NOMO-1 (cell line): ENCODE data around the gene THSD4.
"Not testable (repeated sequence)": the region's sequence is repeated elsewhere in the genome, so short reads cannot be mapped to it uniquely, and the experiment has no call there.

Experiments
- DNase-seq, 2 experiments: peaks; one replicate each; lab custom pipeline; 2025; ENCODE audit not compliant: unreplicated experiment in 2 of 2; lab: John Stamatoyannopoulos, UW

The THSD4 gene

DNA sequence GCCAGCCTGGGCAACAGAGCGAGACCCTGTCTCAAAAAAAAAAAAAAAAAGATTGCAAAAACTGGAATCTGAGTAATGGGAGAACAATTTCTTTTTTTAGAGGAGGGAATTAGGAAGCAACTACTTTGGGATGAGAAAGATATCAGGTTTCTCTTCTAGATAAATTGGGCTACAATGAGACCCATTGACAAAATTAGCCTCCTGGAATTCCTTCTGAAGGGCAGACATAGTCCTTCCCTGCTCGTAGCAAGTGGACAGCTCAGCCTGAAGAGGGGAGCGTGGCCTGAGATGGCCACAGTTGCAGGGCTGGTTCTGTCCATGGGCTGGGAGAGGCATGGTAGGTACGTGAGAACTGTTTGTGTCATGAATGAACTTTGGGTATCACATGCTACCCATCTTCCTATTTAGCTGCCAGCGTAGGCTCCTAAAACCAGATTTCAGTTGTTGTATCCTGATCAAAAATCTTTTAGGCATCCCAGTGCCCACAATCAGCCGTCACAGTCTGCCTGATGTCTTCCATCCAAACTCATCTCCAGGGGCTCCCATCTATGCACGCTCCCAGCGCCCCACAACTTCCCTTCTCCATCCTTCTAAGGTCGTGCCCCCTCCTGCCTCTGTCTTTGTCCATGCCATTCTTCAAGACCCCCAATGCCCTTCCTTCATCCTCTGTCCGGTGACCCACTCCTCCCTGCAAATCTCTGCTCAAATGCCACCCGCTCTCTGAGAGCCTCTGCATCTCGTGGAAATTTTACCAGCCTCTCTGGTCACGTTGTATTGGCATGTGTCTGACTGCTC lies 603.0 kb downstream of the THSD4 start:
- no peak for DNase-seq

DNA sequence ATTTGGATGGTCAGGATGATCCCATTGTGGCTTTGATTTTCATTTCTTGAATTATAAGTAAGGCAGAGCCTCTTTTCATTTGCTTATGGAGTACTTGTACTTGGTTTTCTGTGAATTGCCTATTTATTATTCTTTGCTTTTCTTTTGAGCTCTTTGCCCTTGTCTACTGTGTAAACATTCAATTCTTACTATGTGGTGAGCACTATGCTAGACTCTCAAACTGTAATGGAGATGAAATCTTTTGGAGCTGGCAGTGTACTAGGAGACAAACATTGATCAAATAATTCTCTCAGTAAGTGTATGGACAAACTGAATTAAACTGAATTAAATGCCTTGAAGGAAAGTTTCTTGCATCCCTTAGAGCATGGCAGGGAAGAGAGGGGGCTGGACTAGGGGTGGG lies 608.1 kb downstream of the THSD4 start:
- DNase-seq = no peak

DNA sequence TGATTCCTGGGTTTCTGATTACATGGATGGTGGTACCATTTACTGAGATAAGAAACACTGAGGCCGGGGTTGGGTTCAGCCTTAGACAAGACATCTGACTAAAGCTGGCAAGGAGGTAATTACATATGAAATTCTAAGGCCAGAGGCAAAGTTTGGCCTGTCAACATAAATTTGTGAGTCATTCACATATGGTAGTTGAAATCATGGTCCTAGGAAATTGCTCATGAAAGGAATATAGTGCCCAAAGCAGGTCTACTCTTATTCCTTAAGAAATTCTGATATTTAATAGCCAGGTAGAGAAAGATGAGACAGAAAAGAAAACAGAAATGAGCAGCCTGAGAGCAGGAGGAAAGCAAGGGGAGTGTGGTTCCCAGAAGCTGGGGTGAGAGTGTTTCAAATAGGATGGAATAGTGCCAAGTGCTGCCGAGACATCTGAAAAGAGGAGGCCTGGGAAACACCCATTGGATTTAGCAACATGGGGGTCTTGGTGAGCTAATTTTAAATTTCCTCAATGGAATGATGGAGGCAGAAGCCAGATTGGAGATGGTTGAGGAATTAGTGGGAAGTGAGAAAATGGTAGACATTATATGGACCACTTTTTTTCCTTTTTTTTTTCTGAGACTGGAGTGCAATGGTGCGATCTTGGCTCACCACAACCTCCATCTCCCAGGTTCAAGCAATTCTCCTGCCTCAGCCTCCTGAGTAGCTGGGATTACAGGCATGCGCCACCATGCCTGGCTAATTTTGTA lies 610.1 kb downstream of the THSD4 start:
- DNase-seq = not testable (repeated sequence)

DNA sequence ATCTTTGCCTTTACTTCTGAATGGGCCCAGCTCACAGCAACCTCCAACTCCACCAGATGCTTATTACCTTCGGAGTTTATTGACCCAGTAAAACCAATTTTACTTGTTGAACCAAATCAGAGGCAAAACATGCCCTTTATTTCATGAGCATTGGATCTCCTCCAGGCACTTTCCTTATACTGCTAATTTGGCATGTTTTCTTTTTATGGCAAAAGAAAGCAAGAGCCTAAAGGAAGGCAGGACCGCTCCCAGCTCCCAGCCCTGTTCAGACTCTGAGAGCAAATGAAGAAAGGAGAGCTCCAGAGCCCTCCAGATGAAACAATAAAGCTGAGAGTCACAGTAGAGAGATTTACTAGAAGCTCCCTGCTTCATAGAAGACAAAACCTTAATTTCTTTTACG lies 613.6 kb downstream of the THSD4 start:
- no peak for DNase-seq

DNA sequence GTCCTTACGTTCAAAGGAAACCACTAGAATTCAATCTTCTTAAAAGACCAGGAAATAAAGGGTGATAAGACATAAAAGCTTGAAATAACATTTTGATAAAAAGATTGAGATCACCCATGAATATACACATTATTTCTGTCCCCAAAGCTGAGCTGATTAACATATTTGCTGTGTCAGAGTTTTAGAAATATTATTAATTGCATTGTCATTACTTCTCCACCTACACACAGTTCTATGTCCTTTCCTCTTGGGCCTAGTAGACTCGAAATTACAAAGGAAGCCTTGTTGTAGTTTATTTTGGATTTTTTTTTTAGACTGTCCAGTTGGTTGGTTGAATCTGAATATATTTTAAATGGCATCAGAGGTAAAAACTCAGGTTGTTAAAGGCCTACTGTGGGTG lies 614.0 kb downstream of the THSD4 start:
- DNase-seq = no peak

DNA sequence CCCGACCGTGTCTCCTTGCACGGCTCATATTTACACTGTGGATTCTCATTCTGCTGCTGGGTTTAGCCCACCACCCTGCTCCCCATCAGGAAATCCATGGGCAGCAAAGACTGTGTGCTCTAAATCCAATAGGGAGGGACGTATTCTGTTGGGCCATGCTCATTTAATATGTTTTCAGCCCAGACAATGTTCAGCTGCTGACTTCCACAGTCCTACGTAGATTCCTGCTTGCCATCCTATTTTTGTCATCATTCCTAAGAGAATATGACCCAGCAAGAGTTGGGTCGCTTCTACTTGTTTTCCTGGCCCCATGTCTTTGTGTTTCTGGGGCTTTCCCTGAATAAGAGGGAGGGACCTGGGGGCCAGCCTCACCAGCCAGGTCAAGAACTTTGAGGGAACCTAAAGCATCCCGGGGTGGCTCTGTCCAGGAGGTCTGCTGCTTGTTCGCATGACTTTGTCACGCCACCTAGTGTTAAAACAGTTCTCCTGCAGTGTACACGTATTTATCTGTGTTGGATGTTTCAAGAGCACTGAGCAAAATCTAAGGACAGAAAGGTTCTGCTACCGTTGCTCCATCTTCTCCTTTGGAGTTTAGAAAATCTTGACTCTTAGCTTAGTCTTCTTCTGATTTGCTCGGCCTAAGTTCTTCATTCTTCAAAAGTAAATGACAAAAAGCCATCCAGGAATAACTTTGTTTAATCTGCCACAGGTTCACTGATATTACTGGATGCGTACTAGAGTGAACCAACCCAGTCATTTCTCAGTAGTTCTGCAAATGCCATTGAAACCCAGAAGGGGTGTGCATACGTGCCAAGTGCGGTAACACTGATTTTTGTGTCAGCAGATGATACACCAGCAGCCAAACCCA lies 615.2 kb downstream of the THSD4 start:
- DNase-seq = peak in 1 of 2 experiments; percentile 39

DNA sequence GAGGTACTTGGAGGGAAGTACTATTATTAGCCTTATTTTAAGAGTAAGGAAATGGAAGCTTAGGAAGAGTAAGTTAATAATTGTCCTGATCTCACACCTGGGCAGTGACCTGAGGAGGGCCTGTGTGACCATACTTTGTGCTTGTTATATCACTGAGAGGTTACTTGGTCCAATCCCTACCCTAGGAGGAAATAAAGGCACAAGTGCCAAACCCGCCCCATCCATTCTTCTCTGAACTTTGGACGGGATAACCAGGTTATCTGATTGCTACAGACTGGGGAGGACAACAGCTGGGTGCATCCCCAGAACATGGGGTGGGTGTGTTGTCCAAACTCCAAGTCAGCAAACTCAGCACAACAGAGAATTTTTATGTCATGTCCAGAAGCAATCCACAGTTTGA lies 617.4 kb downstream of the THSD4 start:
- DNase-seq = no peak

DNA sequence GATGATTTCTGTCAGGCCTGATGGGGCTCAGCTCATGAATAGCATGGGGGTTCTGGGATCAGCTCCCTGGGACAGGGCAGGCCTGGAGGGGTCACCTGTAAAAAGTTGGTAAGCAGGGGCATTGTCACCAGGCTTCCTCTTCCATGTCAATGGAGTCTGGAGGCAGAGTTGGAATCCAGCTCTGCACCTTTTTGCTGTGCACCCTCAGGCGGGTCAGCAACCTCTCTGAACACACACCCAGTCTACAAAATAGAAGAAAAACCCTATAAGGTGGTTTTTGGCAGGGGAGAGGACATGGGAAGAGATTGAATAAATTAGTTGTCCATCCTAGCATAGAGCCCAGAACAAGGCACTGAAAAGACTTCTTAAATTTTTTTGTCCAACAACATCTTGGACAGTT lies 617.9 kb downstream of the THSD4 start:
- DNase-seq = no peak

DNA sequence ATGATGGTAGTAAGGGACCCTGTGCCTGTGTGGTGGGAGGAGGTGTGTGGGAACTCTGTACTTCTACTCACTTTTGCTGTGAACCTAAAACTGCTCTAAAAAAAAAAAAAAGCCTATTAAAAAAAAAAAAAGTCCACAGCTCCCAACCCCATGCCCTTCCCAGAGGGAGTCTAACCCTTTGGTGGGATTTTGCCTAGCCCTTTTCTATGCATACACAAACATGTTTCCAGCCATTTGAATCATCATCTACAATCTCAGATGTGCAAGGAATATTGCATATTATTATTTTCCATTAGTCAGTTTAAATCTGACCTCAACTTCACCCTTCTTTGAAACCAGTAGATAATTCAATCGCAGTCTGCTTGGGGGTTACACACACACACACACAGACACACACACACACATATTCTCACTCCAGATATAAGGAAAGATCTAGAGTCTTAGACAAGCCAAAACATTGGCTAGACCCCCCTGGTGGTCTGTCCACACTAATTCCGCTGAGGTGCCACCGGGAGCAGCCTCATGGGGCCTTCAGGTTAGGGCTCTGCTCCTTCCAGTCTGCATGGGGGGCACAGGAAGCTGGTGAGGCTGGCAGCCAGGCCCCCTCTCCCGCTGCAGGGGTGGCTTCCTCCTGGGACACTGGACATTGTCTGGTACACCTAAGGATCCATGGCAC lies 619.6 kb downstream of the THSD4 start:
- no peak for DNase-seq

DNA sequence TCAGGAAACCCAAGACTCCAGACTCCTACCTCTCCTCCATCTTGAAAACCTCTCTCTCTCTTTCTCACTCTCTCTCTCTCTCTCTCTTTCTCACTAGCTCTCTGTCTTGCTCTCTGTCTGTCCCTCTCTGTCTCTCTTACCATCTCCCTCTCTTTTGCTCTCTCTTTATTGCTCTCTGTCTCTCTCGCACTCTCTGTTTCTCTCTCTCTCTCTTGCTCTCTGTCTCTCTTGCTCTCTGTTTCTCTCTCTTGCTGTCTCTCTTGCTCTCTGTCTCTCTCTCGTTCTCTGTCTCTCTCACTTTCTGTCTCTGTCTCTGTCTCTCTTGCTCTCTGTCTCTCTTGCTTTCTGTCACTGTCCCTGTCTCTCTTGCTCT lies 620.1 kb downstream of the THSD4 start:
- no peak for DNase-seq

DNA sequence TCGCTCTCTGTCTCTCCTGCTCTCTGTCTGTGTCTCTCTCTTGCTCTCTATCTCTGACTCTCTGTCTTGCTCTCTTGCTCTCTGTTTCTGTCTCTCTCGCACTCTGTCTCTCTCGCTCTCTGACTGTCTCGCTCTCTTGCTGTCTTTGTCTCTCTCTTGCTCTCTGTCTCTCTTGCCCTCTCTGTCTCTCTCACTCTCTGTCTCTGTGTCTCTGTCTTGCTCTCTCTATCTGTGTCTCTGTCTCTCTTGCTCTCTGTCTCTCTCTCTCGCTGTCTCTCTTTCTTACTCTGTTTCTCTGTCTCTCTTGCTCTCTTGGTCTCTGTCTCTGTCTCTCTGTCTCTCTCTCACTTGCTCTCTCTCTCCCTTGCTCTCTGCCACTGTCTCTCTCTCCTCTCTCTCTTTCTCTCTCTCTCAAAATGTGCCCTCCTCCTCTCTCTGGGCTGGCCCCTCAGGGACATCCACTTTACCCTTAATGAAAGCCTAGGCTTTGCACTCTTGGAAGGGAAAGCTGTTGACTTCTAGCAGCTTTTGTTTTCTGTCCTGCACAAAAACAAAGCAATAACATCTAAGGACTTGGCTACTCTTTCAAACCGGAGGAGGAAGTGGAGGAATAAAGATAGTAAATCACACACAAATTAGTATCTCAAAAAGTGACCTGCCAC lies 621.1 kb downstream of the THSD4 start:
- DNase-seq = no peak

DNA sequence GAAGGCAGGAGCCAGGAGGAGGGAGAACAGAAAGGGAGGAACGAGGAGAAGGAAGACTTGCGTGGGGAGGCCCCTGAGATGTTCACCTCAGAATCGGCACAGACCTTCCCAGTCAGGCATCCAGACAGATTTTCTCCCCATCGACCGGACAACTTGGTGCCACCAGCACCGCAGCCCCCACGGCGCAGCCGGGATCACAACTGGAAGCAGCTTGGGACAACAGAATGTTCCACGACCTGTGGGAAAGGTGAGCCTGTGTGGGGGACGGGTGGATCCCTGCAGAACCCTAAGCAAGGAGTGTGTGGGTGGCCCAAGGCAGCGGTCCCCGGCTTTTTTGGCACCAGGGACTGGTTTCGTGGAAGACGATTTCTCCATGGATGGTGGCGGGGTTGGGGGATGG lies 622.5 kb downstream of the THSD4 start:
- DNase-seq = no peak

DNA sequence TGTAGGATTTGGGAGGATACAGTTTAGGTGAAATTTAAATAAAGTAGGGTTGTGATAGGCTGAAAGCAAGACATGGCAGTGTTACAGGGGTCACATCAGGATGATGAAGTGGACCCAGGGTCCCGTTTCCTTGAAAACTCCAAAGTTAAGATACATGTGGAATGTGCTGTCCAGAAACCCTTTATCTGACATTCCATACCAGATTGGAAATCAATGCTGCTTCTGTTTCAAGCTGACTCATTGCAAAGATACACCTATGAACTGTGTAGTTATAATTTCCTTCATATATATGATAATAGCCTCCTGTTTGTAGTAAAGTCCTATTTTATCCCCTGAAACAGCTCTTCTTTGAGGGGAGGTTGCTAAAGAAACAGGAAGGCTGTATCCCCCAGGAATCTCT lies 624.1 kb downstream of the THSD4 start:
- no peak for DNase-seq

DNA sequence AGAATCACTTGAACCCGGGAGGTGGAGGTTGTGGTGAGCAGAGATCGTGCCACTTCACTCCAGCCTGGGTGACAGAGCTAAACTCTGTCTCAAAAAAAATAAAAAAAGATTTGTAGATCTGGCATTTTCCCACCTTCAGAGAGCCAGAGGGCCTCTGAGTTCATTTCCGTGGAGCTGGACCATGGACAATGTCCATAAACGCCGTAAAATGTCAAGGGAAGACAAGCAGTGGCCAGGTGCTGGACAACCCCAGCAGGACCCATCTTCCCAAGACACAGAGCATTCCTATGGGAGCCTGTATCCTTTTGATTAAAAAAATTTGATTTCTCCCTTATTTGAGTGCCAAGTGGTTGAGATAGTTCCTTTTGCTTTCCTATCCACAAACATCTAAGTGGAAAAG lies 627.7 kb downstream of the THSD4 start:
- DNase-seq = no peak

DNA sequence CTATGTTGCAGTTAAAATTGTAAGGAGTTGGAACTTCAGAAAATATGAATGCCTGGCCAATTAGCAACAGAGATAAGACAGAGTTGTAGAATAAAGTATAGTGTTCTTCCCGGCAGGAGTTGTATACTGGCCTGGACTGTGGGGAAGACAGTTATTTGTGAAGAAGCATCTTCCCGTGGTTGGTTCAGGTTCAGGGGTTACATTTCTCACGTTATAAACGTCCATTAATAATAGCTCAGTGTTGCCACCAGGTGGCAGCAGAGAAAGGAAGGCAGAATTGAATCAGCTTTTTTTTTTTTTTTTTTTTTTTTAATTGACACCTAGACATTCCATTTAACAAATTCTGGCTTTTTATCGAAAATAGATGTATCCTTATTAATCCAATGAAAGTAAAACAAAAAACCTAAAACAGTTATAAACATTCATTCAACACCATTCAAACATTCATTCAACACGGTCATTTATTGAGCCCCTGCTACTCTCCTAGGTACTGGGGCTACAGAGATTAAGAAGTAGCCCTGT lies 628.7 kb downstream of the THSD4 start:
- peak in 1 of 2 experiments; percentile 15 for DNase-seq

DNA sequence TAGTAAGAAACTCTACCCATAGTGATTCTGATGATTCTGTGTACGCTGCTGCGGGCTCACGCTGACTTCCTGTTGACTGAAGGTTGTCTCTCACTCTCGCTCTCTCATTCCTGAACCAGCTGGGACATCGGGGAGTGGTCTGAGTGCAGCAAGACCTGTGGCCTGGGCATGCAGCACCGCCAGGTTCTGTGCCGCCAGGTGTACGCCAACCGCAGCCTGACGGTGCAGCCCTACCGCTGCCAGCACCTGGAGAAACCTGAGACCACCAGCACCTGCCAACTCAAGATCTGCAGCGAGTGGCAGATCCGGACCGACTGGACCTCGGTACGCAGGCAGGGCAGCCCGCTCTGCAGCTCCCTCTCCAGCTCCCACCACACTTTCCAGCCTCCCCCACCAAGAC lies 631.4 kb downstream of the THSD4 start:
- DNase-seq = no peak

DNA sequence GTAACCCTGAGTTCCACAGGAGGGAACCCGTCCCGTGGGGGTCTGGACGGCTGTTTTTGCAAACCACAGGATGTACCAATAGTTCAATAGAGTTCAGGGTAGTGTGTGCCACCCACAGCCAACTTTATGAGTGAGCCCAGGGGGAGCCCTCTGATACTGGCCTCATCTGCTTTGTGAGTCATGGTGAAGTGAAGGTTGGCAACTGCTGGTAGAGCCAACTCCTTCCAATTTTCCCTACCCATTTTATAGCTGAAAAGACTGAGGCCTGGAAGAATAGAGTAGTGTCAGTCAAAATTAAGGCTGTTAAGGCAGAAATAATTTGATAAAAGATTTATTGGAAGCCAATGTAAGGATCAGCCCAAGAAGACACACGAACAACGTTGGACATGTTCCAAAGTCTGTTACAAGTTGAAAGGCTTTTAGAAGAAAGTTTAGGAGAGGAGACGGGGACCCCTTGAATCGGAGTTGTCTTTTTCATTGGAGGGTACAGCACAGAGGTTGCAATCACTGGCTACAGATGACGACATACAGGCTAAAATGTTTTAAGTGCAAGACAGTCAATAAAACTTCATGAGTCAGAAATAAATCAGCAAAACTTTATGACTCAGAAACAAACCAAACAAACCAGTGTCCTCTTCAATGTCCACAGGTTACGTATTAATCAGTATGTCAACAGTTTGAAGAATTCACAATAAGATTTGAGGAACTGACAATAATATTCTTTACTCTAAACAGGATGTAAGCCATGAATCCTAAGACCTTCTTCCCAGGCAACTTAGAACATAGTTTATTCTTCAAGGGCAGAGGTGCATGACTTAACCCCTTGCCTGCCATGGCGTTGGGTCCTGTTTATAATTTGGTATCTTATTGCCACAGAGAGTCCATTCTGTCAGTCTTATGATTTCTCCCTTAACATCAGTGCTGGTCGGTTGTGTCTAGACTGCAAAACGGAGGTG lies 632.1 kb downstream of the THSD4 start:
- no peak for DNase-seq

DNA sequence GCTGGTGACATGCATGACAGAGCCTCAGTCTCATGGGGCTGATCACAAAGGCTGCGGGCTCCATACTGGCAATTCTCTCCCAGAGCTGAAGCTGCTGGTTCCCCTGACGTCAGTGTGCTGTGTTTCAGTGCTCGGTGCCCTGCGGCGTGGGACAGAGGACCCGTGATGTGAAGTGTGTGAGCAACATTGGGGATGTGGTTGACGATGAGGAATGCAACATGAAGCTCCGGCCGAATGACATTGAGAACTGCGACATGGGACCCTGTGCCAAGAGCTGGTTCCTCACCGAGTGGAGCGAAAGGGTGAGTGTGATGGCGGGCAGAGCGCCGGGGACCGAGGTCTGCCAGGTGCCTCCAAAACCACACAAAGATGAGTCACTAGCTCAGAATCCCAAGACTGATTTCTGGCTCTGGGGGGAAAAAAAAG lies 633.0 kb downstream of the THSD4 start:
- DNase-seq = no peak

DNA sequence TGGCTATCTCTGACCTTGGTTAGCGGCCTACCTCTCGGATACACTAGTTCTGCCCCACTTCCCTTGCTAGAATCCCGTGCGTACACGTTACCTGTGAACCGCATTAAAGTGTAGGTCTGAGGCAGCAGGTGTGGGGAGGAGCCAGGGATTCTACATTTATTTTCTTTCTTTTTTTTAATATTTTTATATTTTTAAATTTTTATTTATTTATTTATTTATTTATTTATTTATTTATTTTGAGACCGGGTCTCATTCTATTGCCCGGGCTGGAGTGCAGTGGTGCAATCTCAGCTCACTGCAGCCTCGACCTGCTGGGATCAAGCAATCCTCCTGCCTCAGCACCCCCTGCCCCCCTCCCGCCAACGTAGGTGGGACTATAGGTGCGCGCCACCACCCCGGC lies 634.2 kb downstream of the THSD4 start:
- DNase-seq = no peak
